Upper lobe of left lung (tissue), 4 donors: ENCODE results near the gene FAM120B.

ENCODE experiments used
- CTCF ChIP-seq, 6 experiments: fragments of 450-650 bp in 4 of 6; fragments of 200-600 bp in 2 of 6; sonication (generic) in 2 of 6; IDR thresholded peaks; one replicate each; pipeline ENCODE4 v1.5.1; 2016 to 2019; ENCODE audit warnings: antibody characterized with exemption in 6 of 6
- EP300 ChIP-seq, 4 donors: sonication (generic); formaldehyde crosslinking; IDR thresholded peaks; one replicate each; pipeline ENCODE4 v1.5.1; 2017; ENCODE audit warnings: antibody characterized with exemption in 4 of 4, control low read depth in 2 of 4
- POLR2A ChIP-seq, 4 donors: fragments of 450-650 bp; IDR thresholded peaks; one replicate each; pipeline ENCODE4 v1.5.1; 2016 to 2017; ENCODE audit warnings: antibody characterized with exemption in 4 of 4, mild to moderate bottlenecking in 2 of 4
- POLR2AphosphoS5 ChIP-seq, 2 donors: sonication (generic); formaldehyde crosslinking; IDR thresholded peaks; one replicate each; pipeline ENCODE4 v1.5.1; 2017; ENCODE audit warnings: antibody characterized with exemption in 2 of 2

- TF ChIP-seq CTCF (IDR thresholded peaks at IDR 0.05) (no peak), POLR2A (IDR thresholded peaks at IDR 0.05) (no peak), EP300 (IDR thresholded peaks at IDR 0.05) (no peak), POLR2AphosphoS5 (IDR thresholded peaks at IDR 0.05) (no peak)
These were observed 136.0 kb downstream of the FAM120B start for GRCh38 chr6:170442596-170442995.
